Keratinocyte (primary cell): ENCODE data around the gene DNLZ.

Experiments used
- CTCF ChIP-seq, 3 experiments: IDR thresholded peaks in 1 of 3; conservative IDR thresholded peaks in 1 of 3; optimal IDR thresholded peaks in 1 of 3; 2 replicates in 2 of 3; 3 replicates in 1 of 3; pipeline versions ENCODE3 to v1.5.1; 2011; ENCODE audit warnings: low read length in 3 of 3, mild to moderate bottlenecking in 3 of 3, moderate library complexity in 2 of 3, control low read depth in 1 of 3, inconsistent platforms in 1 of 3; ENCODE audit not compliant: insufficient read depth in 2 of 3; ENCODE audit errors: extremely low read depth in 1 of 3
- EZH2 ChIP-seq: IDR thresholded peaks from one replicate; pipeline ENCODE4 v1.6.1; 2012; ENCODE audit warnings: inconsistent platforms, mild to moderate bottlenecking, low read length, moderate library complexity

GRCh38 chr9:136312436-136312835 lies 51.1 kb downstream of the DNLZ start:
- TF ChIP-seq CTCF (optimal IDR thresholded peaks at IDR 0.05 in 1 of 3, IDR thresholded peaks at IDR 0.05 in 1 of 3, conservative IDR thresholded peaks at IDR 0.05 in 1 of 3; ENCODE audit: extremely low read depth in 1 of 3, insufficient read depth in 2 of 3, low read length in 3 of 3): peak; percentile 46 to 88 (median 76)
- no peak for TF ChIP-seq EZH2
